ENCODE results near the gene UPF3A.
"Not testable (repeated sequence)": the region's sequence is repeated elsewhere in the genome, so short reads cannot be mapped to it uniquely, and the experiment has no call there.

Gene UPF3A

DNA sequence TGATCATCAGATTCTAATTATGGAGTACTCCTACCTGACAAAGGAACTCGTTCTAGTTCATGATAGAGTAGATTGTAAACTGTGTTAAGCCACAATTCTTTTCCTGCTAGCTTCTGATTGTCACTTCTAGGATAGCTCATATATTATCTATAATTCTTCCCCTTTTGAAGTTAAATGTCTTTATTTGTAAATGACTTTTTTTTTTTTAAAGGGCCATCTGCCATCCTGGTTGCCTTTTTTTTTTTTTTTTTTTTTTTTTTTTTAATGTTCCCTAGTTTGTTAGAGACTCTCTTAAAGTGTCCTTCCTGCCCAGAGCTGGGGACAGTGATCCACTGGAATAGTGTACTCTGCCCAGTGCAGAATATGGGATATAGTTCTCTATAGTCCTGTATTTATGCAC is 37.2 kb downstream of the UPF3A start:
- Histone ChIP-seq H3K27ac (ENCODE audit: low read length) (no peak overlapping the region), H3K4me3 (ENCODE audit: low read length) (no peak overlapping the region), H3K9me3 (ENCODE audit: control insufficient read depth, insufficient read depth, low read length) (no peaks in the 10 kb centered on the region), H3K27me3 (ENCODE audit: control insufficient read depth, insufficient read depth, low read length) (no peaks in the 10 kb centered on the region), H3K36me3 (ENCODE audit: control insufficient read depth, insufficient read depth, low read length) (no peaks in the 10 kb centered on the region), H3K4me1 (ENCODE audit: control insufficient read depth, insufficient read depth, low read length) (no peaks in the 10 kb centered on the region)
- no CpG with 5 or more reads among the region's 1 CpG for WGBS (ENCODE audit: insufficient coverage, insufficient read length)
- DNase-seq (ENCODE audit: low read depth, low spot score): no peak

- no peak for DNase-seq (ENCODE audit: low read depth, low spot score)
- no peak overlapping the region for H3K4me3 ChIP-seq (ENCODE audit: low read length)
- no peak overlapping the region for H3K27ac ChIP-seq (ENCODE audit: low read length)
- no CpG with 5 or more reads among the region's 3 CpGs for WGBS (ENCODE audit: insufficient coverage, insufficient read length)
- peaks cover 8% of the 10 kb centered on the region; the same call in 1 of the 2 replicates for H3K36me3 ChIP-seq (ENCODE audit: control insufficient read depth, insufficient read depth, low read length)
- H3K4me1 ChIP-seq (ENCODE audit: control insufficient read depth, insufficient read depth, low read length): no peaks in the 10 kb centered on the region
- no peaks in the 10 kb centered on the region for H3K9me3 ChIP-seq (ENCODE audit: control insufficient read depth, insufficient read depth, low read length)
- H3K27me3 ChIP-seq (ENCODE audit: control insufficient read depth, insufficient read depth, low read length): no peaks in the 10 kb centered on the region
Observed at GRCh38 chr13:114319441-114319913, 38.1 kb downstream of the UPF3A start.

- H3K27ac ChIP-seq (ENCODE audit: low read length): no peak overlapping the region
- no peak overlapping the region for H3K4me3 ChIP-seq (ENCODE audit: low read length)
- H3K4me1 ChIP-seq (ENCODE audit: control insufficient read depth, insufficient read depth, low read length): no peaks in the 10 kb centered on the region
- no peak for DNase-seq (ENCODE audit: low read depth, low spot score)
- no peaks in the 10 kb centered on the region for H3K27me3 ChIP-seq (ENCODE audit: control insufficient read depth, insufficient read depth, low read length)
- H3K36me3 ChIP-seq (ENCODE audit: control insufficient read depth, insufficient read depth, low read length): peaks cover 13% of the 10 kb centered on the region; the same call in 1 of the 2 replicates
- H3K9me3 ChIP-seq (ENCODE audit: control insufficient read depth, insufficient read depth, low read length): no peaks in the 10 kb centered on the region
Observed at GRCh38 chr13:114320065-114320464, 38.7 kb downstream of the UPF3A start.

GRCh38 chr13:114321256-114321655 is 39.9 kb downstream of the UPF3A start:
- no peak for DNase-seq (ENCODE audit: low read depth, low spot score)
- H3K4me1 ChIP-seq (ENCODE audit: control insufficient read depth, insufficient read depth, low read length): no peaks in the 10 kb centered on the region
- no CpG with 5 or more reads among the region's 3 CpGs for WGBS (ENCODE audit: insufficient coverage, insufficient read length)
- H3K9me3 ChIP-seq (ENCODE audit: control insufficient read depth, insufficient read depth, low read length): no peaks in the 10 kb centered on the region
- no peak overlapping the region for H3K4me3 ChIP-seq (ENCODE audit: low read length)
- H3K36me3 ChIP-seq (ENCODE audit: control insufficient read depth, insufficient read depth, low read length): peaks cover 15% of the 10 kb centered on the region; the same call in 1 of the 2 replicates
- no peak overlapping the region for H3K27ac ChIP-seq (ENCODE audit: low read length)
- H3K27me3 ChIP-seq (ENCODE audit: control insufficient read depth, insufficient read depth, low read length): no peaks in the 10 kb centered on the region

- no peaks in the 10 kb centered on the region for H3K27me3 ChIP-seq (ENCODE audit: control insufficient read depth, insufficient read depth, low read length)
- no peaks in the 10 kb centered on the region for H3K4me1 ChIP-seq (ENCODE audit: control insufficient read depth, insufficient read depth, low read length)
- no peak overlapping the region for H3K27ac ChIP-seq (ENCODE audit: low read length)
- DNase-seq (ENCODE audit: low read depth, low spot score): no peak
- H3K4me3 ChIP-seq (ENCODE audit: low read length): no peak overlapping the region
- H3K36me3 ChIP-seq (ENCODE audit: control insufficient read depth, insufficient read depth, low read length): peaks cover 15% of the 10 kb centered on the region; the same call in 1 of the 2 replicates
- no CpG with 5 or more reads among the region's 2 CpGs for WGBS (ENCODE audit: insufficient coverage, insufficient read length)
- no peaks in the 10 kb centered on the region for H3K9me3 ChIP-seq (ENCODE audit: control insufficient read depth, insufficient read depth, low read length)
Observed at GRCh38 chr13:114323349-114323748, 41.9 kb downstream of the UPF3A start.

GRCh38 chr13:114324334-114324733 is 42.9 kb downstream of the UPF3A start:
- Histone ChIP-seq H3K36me3 (ENCODE audit: control insufficient read depth, insufficient read depth, low read length) (peaks cover 15% of the 10 kb centered on the region; the same call in 1 of the 2 replicates), H3K9me3 (ENCODE audit: control insufficient read depth, insufficient read depth, low read length) (no peaks in the 10 kb centered on the region), H3K4me1 (ENCODE audit: control insufficient read depth, insufficient read depth, low read length) (no peaks in the 10 kb centered on the region), H3K27ac (ENCODE audit: low read length) (no peak overlapping the region), H3K4me3 (ENCODE audit: low read length) (no peak overlapping the region), H3K27me3 (ENCODE audit: control insufficient read depth, insufficient read depth, low read length) (no peaks in the 10 kb centered on the region)
- no peak for DNase-seq (ENCODE audit: low read depth, low spot score)
- WGBS (ENCODE audit: insufficient coverage, insufficient read length): no CpG with 5 or more reads among the region's 4 CpGs

DNA sequence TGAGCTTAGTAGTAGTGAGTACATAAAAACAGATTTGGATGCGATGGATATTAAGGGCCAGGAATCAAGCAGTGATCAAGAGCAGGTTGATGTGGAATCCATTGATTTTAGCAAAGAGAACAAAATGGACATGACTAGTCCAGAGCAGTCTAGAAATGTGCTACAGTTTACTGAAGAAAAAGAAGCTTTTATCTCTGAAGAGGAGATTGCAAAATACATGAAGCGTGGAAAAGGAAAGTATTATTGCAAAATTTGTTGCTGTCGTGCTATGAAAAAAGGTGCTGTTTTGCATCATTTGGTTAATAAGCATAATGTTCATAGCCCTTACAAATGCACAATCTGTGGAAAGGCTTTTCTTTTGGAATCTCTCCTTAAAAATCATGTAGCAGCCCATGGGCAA is 44.3 kb downstream of the UPF3A start:
- no peak for DNase-seq (ENCODE audit: low read depth, low spot score)
- Histone ChIP-seq H3K9me3 (ENCODE audit: control insufficient read depth, insufficient read depth, low read length) (no peaks in the 10 kb centered on the region), H3K4me1 (ENCODE audit: control insufficient read depth, insufficient read depth, low read length) (no peaks in the 10 kb centered on the region), H3K4me3 (ENCODE audit: low read length) (no peak overlapping the region), H3K27ac (ENCODE audit: low read length) (no peak overlapping the region), H3K27me3 (ENCODE audit: control insufficient read depth, insufficient read depth, low read length) (no peaks in the 10 kb centered on the region), H3K36me3 (ENCODE audit: control insufficient read depth, insufficient read depth, low read length) (peaks cover 15% of the 10 kb centered on the region; the same call in 1 of the 2 replicates)
- no CpG with 5 or more reads among the region's 3 CpGs for WGBS (ENCODE audit: insufficient coverage, insufficient read length)

DNA sequence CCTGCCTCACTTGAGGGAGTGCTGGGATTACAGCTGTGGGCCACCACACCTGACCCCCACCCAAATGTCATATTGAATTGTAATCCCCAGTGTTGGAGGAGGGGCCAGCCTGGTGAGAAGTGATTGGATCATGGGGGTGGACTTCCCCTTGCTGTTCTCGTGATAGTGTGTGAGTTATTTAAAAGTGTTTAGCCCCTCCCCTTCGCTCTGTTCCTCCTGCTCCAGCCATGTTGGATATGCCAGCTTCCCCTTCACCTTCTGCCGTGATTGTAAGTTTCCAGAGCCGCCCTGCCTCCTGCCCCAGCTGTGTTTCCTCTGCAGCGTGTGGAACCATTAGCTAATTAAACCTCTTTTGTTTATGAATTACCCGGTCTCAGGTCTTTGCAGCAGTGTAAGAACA is 46.6 kb downstream of the UPF3A start:
- H3K27ac ChIP-seq (ENCODE audit: low read length): no peak overlapping the region
- no peaks in the 10 kb centered on the region for H3K27me3 ChIP-seq (ENCODE audit: control insufficient read depth, insufficient read depth, low read length)
- no peaks in the 10 kb centered on the region for H3K9me3 ChIP-seq (ENCODE audit: control insufficient read depth, insufficient read depth, low read length)
- no peaks in the 10 kb centered on the region for H3K4me1 ChIP-seq (ENCODE audit: control insufficient read depth, insufficient read depth, low read length)
- H3K36me3 ChIP-seq (ENCODE audit: control insufficient read depth, insufficient read depth, low read length): peaks cover 15% of the 10 kb centered on the region; the same call in 1 of the 2 replicates
- DNase-seq (ENCODE audit: low read depth, low spot score): no peak
- WGBS (ENCODE audit: insufficient coverage, insufficient read length): no CpG with 5 or more reads among the region's 6 CpGs
- no peak overlapping the region for H3K4me3 ChIP-seq (ENCODE audit: low read length)

GRCh38 chr13:114328595-114328994 is 47.2 kb downstream of the UPF3A start:
- Histone ChIP-seq H3K4me3 (ENCODE audit: low read length) (no peak overlapping the region), H3K27me3 (ENCODE audit: control insufficient read depth, insufficient read depth, low read length) (no peaks in the 10 kb centered on the region), H3K27ac (ENCODE audit: low read length) (no peak overlapping the region), H3K4me1 (ENCODE audit: control insufficient read depth, insufficient read depth, low read length) (no peaks in the 10 kb centered on the region), H3K36me3 (ENCODE audit: control insufficient read depth, insufficient read depth, low read length) (peaks cover 15% of the 10 kb centered on the region; the same call in 1 of the 2 replicates), H3K9me3 (ENCODE audit: control insufficient read depth, insufficient read depth, low read length) (no peaks in the 10 kb centered on the region)
- no CpG with 5 or more reads among the region's 1 CpG for WGBS (ENCODE audit: insufficient coverage, insufficient read length)
- no peak for DNase-seq (ENCODE audit: low read depth, low spot score)

- no peak overlapping the region for H3K27ac ChIP-seq (ENCODE audit: low read length)
- no peaks in the 10 kb centered on the region for H3K4me1 ChIP-seq (ENCODE audit: control insufficient read depth, insufficient read depth, low read length)
- H3K36me3 ChIP-seq (ENCODE audit: control insufficient read depth, insufficient read depth, low read length): peaks cover 2% of the 10 kb centered on the region; the same call in 1 of the 2 replicates
- WGBS (ENCODE audit: insufficient coverage, insufficient read length): no CpG with 5 or more reads among the region's 5 CpGs
- H3K9me3 ChIP-seq (ENCODE audit: control insufficient read depth, insufficient read depth, low read length): no peaks in the 10 kb centered on the region
- H3K4me3 ChIP-seq (ENCODE audit: low read length): no peak overlapping the region
- DNase-seq (ENCODE audit: low read depth, low spot score): no peak
- H3K27me3 ChIP-seq (ENCODE audit: control insufficient read depth, insufficient read depth, low read length): no peaks in the 10 kb centered on the region
Observed at GRCh38 chr13:114330086-114330485, 48.7 kb downstream of the UPF3A start.

- not testable (repeated sequence) for H3K27ac ChIP-seq (ENCODE audit: low read length); H3K9me3 ChIP-seq (ENCODE audit: control insufficient read depth, insufficient read depth, low read length); DNase-seq (ENCODE audit: low read depth, low spot score); H3K36me3 ChIP-seq (ENCODE audit: control insufficient read depth, insufficient read depth, low read length); H3K4me1 ChIP-seq (ENCODE audit: control insufficient read depth, insufficient read depth, low read length); H3K27me3 ChIP-seq (ENCODE audit: control insufficient read depth, insufficient read depth, low read length); H3K4me3 ChIP-seq (ENCODE audit: low read length)
- WGBS (ENCODE audit: insufficient coverage, insufficient read length): no CpG with 5 or more reads among the region's 3 CpGs
Observed at GRCh38 chr13:114333881-114334280, 52.5 kb downstream of the UPF3A start.

All from iPS DF 6.9 (cell line).